Measurements from ENCODE around the gene SRR.
"Not testable (repeated sequence)": the region's sequence is repeated elsewhere in the genome, so short reads cannot be mapped to it uniquely, and the experiment has no call there.

SRR gene

DNA sequence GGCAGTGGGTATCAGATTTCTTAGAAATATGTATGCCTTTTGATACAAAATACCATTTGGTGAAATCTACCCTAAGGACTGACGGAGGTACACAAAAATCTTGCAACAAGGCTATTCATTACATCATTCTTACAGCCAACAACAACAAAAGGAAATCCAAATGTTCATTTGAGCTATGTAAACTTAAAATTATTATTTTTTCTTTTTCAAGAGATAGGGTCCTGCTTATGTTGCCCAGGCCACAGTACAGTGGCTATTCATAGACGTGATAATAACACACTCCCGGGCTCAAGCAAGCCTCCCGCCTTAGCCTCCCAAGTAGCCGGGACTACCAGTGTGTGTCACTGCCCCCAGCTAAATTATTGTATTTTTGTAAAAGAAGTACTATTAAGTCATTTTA is 9.0 kb downstream of the SRR start:
- no peaks in the 10 kb centered on the region for H3K9me3 ChIP-seq (ENCODE audit: insufficient read depth, low read length, severe bottlenecking)
- no peaks in the 10 kb centered on the region for H3K4me1 ChIP-seq (ENCODE audit: insufficient read depth, low read length)
- H3K4me3 ChIP-seq (ENCODE audit: low read depth in 1 of 2, low read length in 2 of 2) = no peak overlapping the region
- no peak overlapping the region for H2AFZ ChIP-seq (ENCODE audit: low read depth, low read length)
- ATAC-seq (ENCODE audit: insufficient read depth, low read depth) (no peak), DNase-seq (no peak)
- peaks cover 4% of the 10 kb centered on the region; the same call in 1 of the 2 replicates for H3K36me3 ChIP-seq (ENCODE audit: insufficient read depth, low read length)
- no peak for TF ChIP-seq CTCF (IDR thresholded peaks at IDR 0.05; ENCODE audit: borderline replicate concordance, extremely low read depth, low read length, poor library complexity, severe bottlenecking)
- no peak for TF ChIP-seq EZH2 (IDR thresholded peaks at IDR 0.05; ENCODE audit: borderline replicate concordance, low read depth, low read length, severe bottlenecking)
- H4K20me1 ChIP-seq (ENCODE audit: insufficient read depth, low read length) = no peaks in the 10 kb centered on the region
- H3K79me2 ChIP-seq (ENCODE audit: insufficient read depth, low read length) = 0 out of 2 replicates have a peak, but pooled peaks cover under 1% of the 10 kb centered on the region
- no peak overlapping the region for H3K4me2 ChIP-seq (ENCODE audit: insufficient read depth, low read length)
- no peak overlapping the region for H3K9ac ChIP-seq (ENCODE audit: low read depth, low read length)
- no peak overlapping the region for H3K27ac ChIP-seq (ENCODE audit: low read length)
- no peaks in the 10 kb centered on the region for H3K27me3 ChIP-seq (ENCODE audit: insufficient read depth, low read length, poor library complexity)

- H3K79me2 ChIP-seq (ENCODE audit: insufficient read depth, low read length); H3K36me3 ChIP-seq (ENCODE audit: insufficient read depth, low read length); ATAC-seq (ENCODE audit: insufficient read depth, low read depth); H3K9ac ChIP-seq (ENCODE audit: low read depth, low read length); DNase-seq; H3K4me2 ChIP-seq (ENCODE audit: insufficient read depth, low read length); H3K27me3 ChIP-seq (ENCODE audit: insufficient read depth, low read length, poor library complexity); H3K4me3 ChIP-seq (ENCODE audit: low read depth in 1 of 2, low read length in 2 of 2); H3K27ac ChIP-seq (ENCODE audit: low read length); H3K4me1 ChIP-seq (ENCODE audit: insufficient read depth, low read length); H4K20me1 ChIP-seq (ENCODE audit: insufficient read depth, low read length); H3K9me3 ChIP-seq (ENCODE audit: insufficient read depth, low read length, severe bottlenecking); H2AFZ ChIP-seq (ENCODE audit: low read depth, low read length): not testable (repeated sequence)
Observed at GRCh38 chr17:2316916-2317205, 13.1 kb downstream of the SRR start.

- H3K27me3 ChIP-seq (ENCODE audit: insufficient read depth, low read length, poor library complexity) = no peaks in the 10 kb centered on the region
- no peak overlapping the region for H3K27ac ChIP-seq (ENCODE audit: low read length)
- TF ChIP-seq CTCF (IDR thresholded peaks at IDR 0.05; ENCODE audit: borderline replicate concordance, extremely low read depth, low read length, poor library complexity, severe bottlenecking) (no peak), EZH2 (IDR thresholded peaks at IDR 0.05; ENCODE audit: borderline replicate concordance, low read depth, low read length, severe bottlenecking) (no peak)
- H4K20me1 ChIP-seq (ENCODE audit: insufficient read depth, low read length) = no peaks in the 10 kb centered on the region
- no peaks in the 10 kb centered on the region for H3K79me2 ChIP-seq (ENCODE audit: insufficient read depth, low read length)
- H3K36me3 ChIP-seq (ENCODE audit: insufficient read depth, low read length) = peaks cover 14% of the 10 kb centered on the region
- H3K4me1 ChIP-seq (ENCODE audit: insufficient read depth, low read length) = no peaks in the 10 kb centered on the region
- H2AFZ ChIP-seq (ENCODE audit: low read depth, low read length) = no peak overlapping the region
- no peak for DNase-seq
- no peak overlapping the region for H3K4me3 ChIP-seq (ENCODE audit: low read depth in 1 of 2, low read length in 2 of 2)
- no peak overlapping the region for H3K4me2 ChIP-seq (ENCODE audit: insufficient read depth, low read length)
- H3K9me3 ChIP-seq (ENCODE audit: insufficient read depth, low read length, severe bottlenecking) = no peaks in the 10 kb centered on the region
- ATAC-seq (ENCODE audit: insufficient read depth, low read depth) = no peak
- H3K9ac ChIP-seq (ENCODE audit: low read depth, low read length) = no peak overlapping the region
Observed at GRCh38 chr17:2317796-2318195, 14.0 kb downstream of the SRR start.

GRCh38 chr17:2319051-2319450 is 15.3 kb downstream of the SRR start:
- no peak for ATAC-seq (ENCODE audit: insufficient read depth, low read depth)
- no peaks in the 10 kb centered on the region for H3K79me2 ChIP-seq (ENCODE audit: insufficient read depth, low read length)
- H3K4me3 ChIP-seq (ENCODE audit: low read depth in 1 of 2, low read length in 2 of 2) = no peak overlapping the region
- peaks cover 27% of the 10 kb centered on the region for H3K36me3 ChIP-seq (ENCODE audit: insufficient read depth, low read length)
- H4K20me1 ChIP-seq (ENCODE audit: insufficient read depth, low read length) = no peaks in the 10 kb centered on the region
- no peaks in the 10 kb centered on the region for H3K9me3 ChIP-seq (ENCODE audit: insufficient read depth, low read length, severe bottlenecking)
- no peaks in the 10 kb centered on the region for H3K27me3 ChIP-seq (ENCODE audit: insufficient read depth, low read length, poor library complexity)
- no peak overlapping the region for H3K4me2 ChIP-seq (ENCODE audit: insufficient read depth, low read length)
- no peaks in the 10 kb centered on the region for H3K4me1 ChIP-seq (ENCODE audit: insufficient read depth, low read length)
- no peak overlapping the region for H3K9ac ChIP-seq (ENCODE audit: low read depth, low read length)
- no peak for TF ChIP-seq EZH2 (IDR thresholded peaks at IDR 0.05; ENCODE audit: borderline replicate concordance, low read depth, low read length, severe bottlenecking)
- no peak for TF ChIP-seq CTCF (IDR thresholded peaks at IDR 0.05; ENCODE audit: borderline replicate concordance, extremely low read depth, low read length, poor library complexity, severe bottlenecking)
- DNase-seq = no peak
- no peak overlapping the region for H2AFZ ChIP-seq (ENCODE audit: low read depth, low read length)
- no peak overlapping the region for H3K27ac ChIP-seq (ENCODE audit: low read length)

All from DND-41 (cell line).